GM21825 (cell line): ENCODE results near the gene DENND10.
A peak's percentile ranks its signal among the peaks of the same experiment; 100 is the strongest.
"Not testable (repeated sequence)": the region's sequence is repeated elsewhere in the genome, so short reads cannot be mapped to it uniquely, and the experiment has no call there.

Experiments used
- ATAC-seq: cut with Tn5 transposase; IDR thresholded peaks from one replicate; pipeline ENCODE4 v1.9.1; 2021; ENCODE audit warnings: mild to moderate bottlenecking, moderate library complexity; ENCODE audit not compliant: unreplicated experiment

DENND10 gene

DNA sequence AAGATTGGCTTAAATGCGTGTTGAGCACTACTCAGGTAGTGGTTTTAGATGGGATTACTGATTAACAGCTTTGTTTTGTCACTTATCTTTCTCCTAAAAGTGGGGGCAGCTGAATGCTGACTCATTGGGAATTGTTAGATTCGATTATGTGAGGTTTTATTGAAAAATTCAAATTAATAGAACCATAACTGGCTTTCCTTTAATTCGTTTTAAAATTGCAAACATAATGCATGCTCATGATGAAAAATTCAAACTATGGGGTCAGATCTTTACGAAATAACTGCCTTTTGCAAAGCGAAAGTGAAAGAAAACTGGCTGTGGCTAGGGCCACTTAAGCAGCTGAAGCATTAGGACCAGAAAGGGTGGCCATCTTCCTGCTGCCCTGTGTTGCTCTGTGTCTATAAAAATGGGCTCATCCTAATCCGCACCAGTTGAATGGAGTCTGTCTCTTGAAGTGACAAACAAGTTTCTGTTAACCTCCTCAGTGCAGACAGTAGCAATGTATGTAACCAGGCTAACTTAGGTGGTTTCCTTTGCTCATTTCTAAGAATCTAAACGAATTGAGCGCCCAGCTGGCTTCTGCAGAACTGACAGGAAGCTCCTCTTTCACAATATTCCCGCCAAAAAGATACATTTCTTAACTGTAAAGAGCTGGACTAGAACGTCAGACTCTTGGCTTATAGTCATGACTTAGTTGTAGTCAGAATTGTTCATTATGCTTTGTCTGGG is 27.8 kb downstream of the DENND10 start:
- ATAC-seq: peak; percentile 68

DNA sequence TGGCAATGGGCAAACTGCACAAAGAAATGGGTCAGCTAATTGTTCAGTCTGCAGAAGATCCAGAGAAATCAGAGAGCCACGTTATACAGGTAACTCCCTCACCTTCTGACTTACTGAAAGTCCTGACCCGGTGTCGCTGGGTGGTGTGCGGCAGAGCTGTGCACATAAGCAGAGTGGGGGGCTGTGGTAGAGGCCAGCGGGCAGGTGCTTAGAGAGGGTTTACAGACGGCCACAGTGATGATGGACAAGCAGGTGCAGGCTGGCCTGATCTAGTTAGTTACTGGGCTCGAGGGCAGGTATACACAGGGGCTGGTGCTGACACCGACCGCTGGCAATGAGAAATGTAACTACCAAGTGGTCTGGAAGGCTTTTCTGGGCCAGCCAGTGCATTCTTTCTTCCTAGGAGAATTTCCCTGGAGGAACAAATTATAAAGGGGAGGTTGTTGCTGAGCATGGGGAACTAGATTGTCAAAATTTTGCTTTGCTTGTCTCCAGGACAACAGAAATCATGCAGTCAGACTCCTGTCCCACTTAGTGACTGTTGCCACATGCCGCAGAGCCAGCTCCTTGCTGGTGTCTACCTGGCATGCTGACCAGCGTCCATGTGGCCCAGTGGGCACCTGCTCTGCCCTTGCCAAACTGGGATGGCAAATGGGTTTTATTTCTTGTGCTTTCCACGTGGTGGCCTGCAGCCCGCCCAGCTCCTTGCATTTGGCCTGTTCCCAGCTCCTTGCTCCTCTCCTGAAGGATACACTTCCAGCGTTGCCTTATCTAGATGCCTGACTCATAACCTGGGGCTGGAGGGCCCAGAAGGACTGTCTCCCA is 28.8 kb downstream of the DENND10 start:
- no peak for ATAC-seq

DNA sequence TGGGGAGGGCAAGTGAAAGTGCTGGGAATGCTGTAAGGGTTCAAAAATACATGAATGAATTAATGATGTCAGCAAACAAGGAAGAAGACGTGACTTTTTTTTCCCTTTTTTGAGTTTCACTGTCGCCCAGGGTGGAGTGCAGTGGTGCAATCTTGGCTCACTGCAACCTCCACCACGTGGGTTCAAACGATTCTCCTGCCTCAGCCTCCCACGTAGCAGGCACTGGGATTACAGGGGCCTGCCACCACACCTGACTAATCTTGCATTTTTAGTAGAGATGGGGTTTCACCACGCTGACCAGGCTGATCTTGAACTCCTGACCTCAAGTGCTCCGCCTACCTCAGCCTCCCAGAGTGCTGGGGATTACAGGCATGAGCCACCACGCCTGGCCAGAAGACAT is 30.0 kb downstream of the DENND10 start:
- no peak for ATAC-seq

- ATAC-seq: no peak
These were observed 31.6 kb downstream of the DENND10 start for GRCh38 chr10:119135513-119135881.

GRCh38 chr10:119136084-119136483 is 32.2 kb downstream of the DENND10 start:
- ATAC-seq: no peak

- not testable (repeated sequence) for ATAC-seq
These were observed 34.0 kb downstream of the DENND10 start for GRCh38 chr10:119137878-119138277.

DNA sequence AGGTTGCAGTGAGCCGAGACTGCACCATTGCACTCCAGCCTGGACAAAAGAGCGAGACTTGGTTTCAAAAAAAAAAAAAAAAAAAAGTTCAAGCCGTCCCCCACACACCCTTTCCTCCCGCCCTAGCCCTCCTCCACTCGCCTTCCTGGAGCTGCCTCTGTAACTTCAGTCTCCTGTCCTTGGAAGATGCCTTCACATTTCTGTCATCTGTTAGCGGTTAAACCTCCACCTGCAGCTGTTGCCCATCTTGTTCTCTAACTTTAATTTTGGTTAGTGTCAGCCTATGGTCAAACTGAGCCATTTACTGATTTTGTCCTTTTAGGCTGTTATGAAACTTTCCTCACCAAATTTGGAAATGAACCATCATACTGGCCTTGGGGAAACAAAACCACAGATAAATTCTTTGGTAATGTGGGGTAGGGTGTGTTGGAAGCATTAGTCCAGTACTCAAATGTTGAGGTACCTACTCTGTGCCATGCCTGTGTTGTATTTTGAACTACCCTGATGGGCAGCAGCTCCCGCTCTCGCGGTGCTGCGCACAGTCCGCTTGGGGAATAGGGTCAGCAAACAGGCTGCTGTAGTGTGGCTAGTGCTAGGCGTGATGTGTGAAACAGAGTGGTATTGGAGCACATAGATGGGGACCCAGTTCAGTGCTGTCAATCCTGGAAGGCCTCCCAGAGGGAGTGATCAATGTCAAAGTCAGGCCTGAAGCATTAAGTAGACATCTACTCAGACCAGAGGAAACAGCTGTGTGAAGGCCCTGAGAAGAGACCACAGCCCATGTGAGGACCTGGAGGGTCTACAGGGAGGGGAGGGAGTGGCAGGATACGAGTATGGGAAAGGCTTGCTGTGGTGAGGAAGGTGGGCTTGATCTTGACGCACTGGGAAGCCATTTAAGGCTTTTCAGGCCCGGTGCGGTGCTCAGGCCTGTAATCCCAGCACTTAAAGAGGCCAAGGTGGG is 34.7 kb downstream of the DENND10 start:
- no peak for ATAC-seq

- ATAC-seq: no peak
These were observed 35.7 kb downstream of the DENND10 start for GRCh38 chr10:119139464-119140067.

- ATAC-seq: no peak
These were observed 36.8 kb downstream of the DENND10 start for GRCh38 chr10:119140603-119141245.

DNA sequence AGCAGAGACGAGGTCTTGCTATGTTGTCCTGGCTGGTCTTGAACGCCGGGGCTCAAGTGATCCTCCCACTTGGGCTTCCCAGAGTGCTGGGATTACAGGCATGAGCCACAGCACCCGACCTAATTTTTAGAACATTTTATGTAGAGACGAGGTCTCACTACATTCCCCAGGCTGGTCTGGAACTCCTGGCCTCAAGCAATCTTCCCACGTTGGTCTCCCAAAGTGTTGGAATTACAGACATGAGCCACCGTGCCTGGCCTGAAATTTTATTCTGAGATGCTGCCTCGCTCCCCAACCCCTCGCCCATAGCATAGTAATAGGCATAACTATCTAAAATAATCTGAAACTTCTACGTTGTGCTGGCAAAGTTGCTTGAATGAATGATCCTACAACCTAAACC is 39.7 kb downstream of the DENND10 start:
- ATAC-seq: no peak

GRCh38 chr10:119149157-119149556 is 45.2 kb downstream of the DENND10 start:
- no peak for ATAC-seq

DNA sequence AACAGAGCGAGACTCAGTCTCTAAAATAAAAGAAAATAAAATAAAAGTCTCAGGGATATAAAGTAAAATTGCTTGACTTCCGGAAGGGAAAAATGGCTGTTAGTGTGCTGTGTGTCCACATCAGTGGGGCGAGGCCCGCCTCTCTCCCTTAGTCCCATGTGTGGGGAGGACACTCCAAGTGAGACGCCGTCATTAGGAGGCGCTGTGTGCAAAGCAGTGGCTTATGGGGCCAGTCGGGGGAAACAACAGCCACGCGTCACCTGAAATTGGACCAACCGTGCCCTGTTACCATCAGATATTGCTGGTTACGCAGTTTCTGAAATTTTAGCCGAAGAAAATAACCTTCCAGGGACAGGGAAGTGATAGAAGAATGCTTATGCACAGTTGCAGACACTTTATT is 45.8 kb downstream of the DENND10 start:
- ATAC-seq: no peak

DNA sequence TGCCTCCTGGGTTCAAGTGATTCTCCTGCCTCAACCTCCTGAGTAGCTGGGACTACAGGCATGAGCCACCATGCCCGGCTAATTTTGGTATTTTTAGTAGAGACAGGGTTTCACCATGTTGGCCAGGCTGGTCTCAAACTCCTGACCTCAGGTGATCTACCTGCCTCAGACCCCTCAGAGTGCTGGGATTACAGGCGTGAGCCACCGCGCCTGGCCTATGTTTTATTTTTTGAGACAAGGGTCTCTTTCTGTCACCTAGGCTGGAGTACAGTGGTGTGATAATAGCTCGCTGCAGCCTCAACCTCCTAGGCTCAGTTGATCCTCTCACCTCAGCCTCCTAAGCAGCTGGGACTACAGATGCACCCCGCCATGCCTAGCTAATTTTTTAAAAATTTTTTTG is 47.7 kb downstream of the DENND10 start:
- not testable (repeated sequence) for ATAC-seq

DNA sequence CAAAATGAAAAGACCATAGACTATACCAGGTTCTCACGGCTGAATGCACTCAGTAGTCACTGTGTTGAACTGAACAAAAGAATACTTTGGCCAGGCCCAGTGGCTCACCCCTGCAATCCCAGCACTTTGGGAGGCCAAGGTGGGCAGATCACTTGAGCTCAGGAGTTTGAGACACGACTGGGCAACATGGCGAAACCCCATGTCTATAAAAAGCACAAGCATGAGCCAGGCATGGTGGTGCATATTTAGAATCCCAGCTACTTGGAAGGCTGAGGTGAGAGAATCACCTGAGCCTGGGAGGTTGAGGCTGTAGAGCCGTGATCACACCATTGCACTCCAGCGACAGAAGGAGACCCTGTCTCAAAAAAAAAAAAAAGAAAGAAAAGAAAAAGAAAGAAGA is 49.1 kb downstream of the DENND10 start:
- no peak for ATAC-seq

DNA sequence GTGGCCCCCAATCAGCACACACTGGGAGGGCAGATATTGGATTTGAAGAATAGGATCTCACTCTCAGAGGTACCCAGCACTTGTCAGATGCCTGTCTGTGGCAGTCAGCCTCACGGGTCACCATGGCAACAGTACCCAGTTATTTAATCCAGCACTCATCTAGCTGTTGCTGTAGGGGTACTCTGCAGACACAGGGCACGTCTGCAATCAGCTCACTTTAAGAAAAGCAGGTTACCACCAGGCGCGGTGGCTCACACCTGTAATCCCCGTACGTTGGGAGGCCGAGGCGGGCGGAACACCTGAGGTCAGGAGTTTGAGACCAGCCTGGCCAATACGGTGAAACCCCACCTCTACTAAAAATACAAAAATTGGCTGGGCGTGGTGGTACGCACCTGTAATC is 49.7 kb downstream of the DENND10 start:
- no peak for ATAC-seq

GRCh38 chr10:119159332-119159731 is 55.4 kb downstream of the DENND10 start:
- no peak for ATAC-seq

- no peak for ATAC-seq
These were observed 58.0 kb downstream of the DENND10 start for GRCh38 chr10:119161680-119162451.

- no peak for ATAC-seq
These were observed 58.7 kb downstream of the DENND10 start for GRCh38 chr10:119162452-119163092.
